GM19240 (cell line): ENCODE data around the gene MEOX2.

Source experiments
- DNase-seq: peaks from one replicate; pipeline ENCODE4 v3.0.0; 2011; ENCODE audit warnings: low spot score; ENCODE audit not compliant: insufficient read length

MEOX2 gene

GRCh38 chr7:15561835-15562234 is 124.6 kb downstream of the MEOX2 start, which contains the start of gene AGMO:
Gene AGMO, minus strand, starts transcription at chr7:15562015.
- no peak for DNase-seq
